WTC11 (cell line): ENCODE results near the gene VASH1. TPM values are rescaled to one million over a fixed set of nuclear protein-coding genes. Genes with fewer than 3 reads are reported as not detected.

Experiments
- ARID4B ChIP-seq: sonication (generic); formaldehyde crosslinking; IDR thresholded peaks from 2 replicates; pipeline ENCODE4 v1.8.0; 2023; ENCODE audit warnings: missing genetic modification reagents, mild to moderate bottlenecking, borderline replicate concordance
- ATF6 ChIP-seq: sonication (generic); formaldehyde crosslinking; IDR thresholded peaks from 2 replicates; pipeline ENCODE4 v1.8.1; 2023; ENCODE audit warnings: mild to moderate bottlenecking, missing genetic modification reagents
- CTCF ChIP-seq: fragments of 200-600 bp; IDR thresholded peaks from 2 replicates; pipeline ENCODE4 v1.8.0; 2022; ENCODE audit warnings: antibody characterized with exemption
- E2F4 ChIP-seq: sonication (generic); formaldehyde crosslinking; IDR thresholded peaks from 2 replicates; pipeline ENCODE4 v1.8.1; 2022; ENCODE audit warnings: low read depth, mild to moderate bottlenecking, moderate library complexity, missing genetic modification reagents, borderline replicate concordance
- E2F5 ChIP-seq: sonication (generic); formaldehyde crosslinking; IDR thresholded peaks from 2 replicates; pipeline ENCODE4 v1.8.1; 2022; ENCODE audit warnings: mild to moderate bottlenecking, moderate library complexity, missing genetic modification reagents
- EMX1 ChIP-seq: fragments of 250-450 bp; sonication (Bioruptor Pico); IDR thresholded peaks from 2 replicates; pipeline ENCODE4 v1.8.0; 2021; ENCODE audit warnings: mild to moderate bottlenecking
- FOXP1 ChIP-seq: sonication (generic); formaldehyde crosslinking; IDR thresholded peaks from 2 replicates; pipeline ENCODE4 v1.8.0; 2022; ENCODE audit warnings: missing genetic modification reagents, mild to moderate bottlenecking, moderate library complexity, borderline replicate concordance
- GABPB1 ChIP-seq: sonication (generic); formaldehyde crosslinking; IDR thresholded peaks from 2 replicates; pipeline ENCODE4 v1.8.1; 2023; ENCODE audit warnings: mild to moderate bottlenecking, missing genetic modification reagents
- GTF2I ChIP-seq: fragments of 250-450 bp; sonication (Bioruptor Pico); conservative IDR thresholded peaks from 2 replicates; pipeline ENCODE4 v1.4.0; 2021; ENCODE audit warnings: mild to moderate bottlenecking
- IRF2 ChIP-seq: sonication (generic); formaldehyde crosslinking; IDR thresholded peaks from 2 replicates; pipeline ENCODE4 v1.8.0; 2022; ENCODE audit warnings: low read depth, missing genetic modification reagents, borderline replicate concordance
- JUN ChIP-seq: sonication (generic); formaldehyde crosslinking; IDR thresholded peaks from 2 replicates; pipeline ENCODE4 v1.8.0; 2023; ENCODE audit warnings: mild to moderate bottlenecking, missing genetic modification reagents
- NR3C1 ChIP-seq: sonication (generic); formaldehyde crosslinking; conservative IDR thresholded peaks from 2 replicates; pipeline ENCODE4 v1.8.1; 2023; ENCODE audit warnings: low read depth, mild to moderate bottlenecking, missing genetic modification reagents
- SMAD4 ChIP-seq: sonication (generic); formaldehyde crosslinking; IDR thresholded peaks from 2 replicates; pipeline ENCODE4 v1.8.0; 2022; ENCODE audit warnings: mild to moderate bottlenecking, missing genetic modification reagents
- TEAD4 ChIP-seq: sonication (generic); formaldehyde crosslinking; IDR thresholded peaks from 2 replicates; pipeline ENCODE4 v1.8.0; 2022; ENCODE audit warnings: mild to moderate bottlenecking, missing genetic modification reagents
- TP53 ChIP-seq: sonication (generic); formaldehyde crosslinking; IDR thresholded peaks from 2 replicates; pipeline ENCODE4 v1.8.1; 2023; ENCODE audit warnings: mild to moderate bottlenecking, missing genetic modification reagents
- USF1 ChIP-seq: sonication (generic); formaldehyde crosslinking; IDR thresholded peaks from 2 replicates; pipeline ENCODE4 v1.8.0; 2022; ENCODE audit warnings: mild to moderate bottlenecking, missing genetic modification reagents
- ZBTB21 ChIP-seq: sonication (generic); formaldehyde crosslinking; IDR thresholded peaks from 2 replicates; pipeline ENCODE4 v1.8.1; 2023; ENCODE audit warnings: mild to moderate bottlenecking, missing genetic modification reagents, borderline replicate concordance
- ZNF121 ChIP-seq: sonication (generic); formaldehyde crosslinking; IDR thresholded peaks from 2 replicates; pipeline ENCODE4 v1.8.0; 2023; ENCODE audit warnings: missing genetic modification reagents
- ZNF138 ChIP-seq: sonication (generic); formaldehyde crosslinking; conservative IDR thresholded peaks from 2 replicates; pipeline ENCODE4 v1.8.1; 2022; ENCODE audit warnings: mild to moderate bottlenecking, moderate library complexity, missing genetic modification reagents
- ZNF219 ChIP-seq: sonication (generic); formaldehyde crosslinking; IDR thresholded peaks from 2 replicates; pipeline ENCODE4 v1.8.0; 2023; ENCODE audit warnings: missing genetic modification reagents, mild to moderate bottlenecking, borderline replicate concordance
- ZNF317 ChIP-seq: sonication (generic); formaldehyde crosslinking; IDR thresholded peaks from 2 replicates; pipeline ENCODE4 v1.8.1; 2023; ENCODE audit warnings: low read depth, mild to moderate bottlenecking, moderate library complexity, missing genetic modification reagents, borderline replicate concordance
- ZNF425 ChIP-seq: fragments of 250-450 bp; sonication (Bioruptor Pico); conservative IDR thresholded peaks from 2 replicates; pipeline ENCODE4 v1.9.0; 2021; ENCODE audit warnings: mild to moderate bottlenecking
- total RNA-seq: library from RNA; stranded (reverse); gene quantifications from 3 replicates; pipeline ENCODE4 v1.2.3, GENCODE V29; 2021

Gene VASH1
- total RNA-seq, 1 experiment from 2014 or later = 7.2 TPM

- no peak for TF ChIP-seq CTCF
- peak; percentile 89; the same call in 1 of the 2 replicates for TF ChIP-seq ZBTB21 (CRISPR knock-in tag)
- TF ChIP-seq EMX1 = no peak
- TF ChIP-seq GABPB1 (CRISPR knock-in tag) = peak; percentile 64; the same call in 1 of the 2 replicates
- TF ChIP-seq ZNF219 (CRISPR knock-in tag) = 0 out of 2 replicates have a peak, but pooled peaks have one; percentile 39
- no peak for TF ChIP-seq ZNF425 (CRISPR knock-in tag)
- TF ChIP-seq ARID4B (CRISPR knock-in tag) = peak; percentile 66; the same call in 1 of the 2 replicates
- peak; percentile 71; the same call in 1 of the 2 replicates for TF ChIP-seq JUN (CRISPR knock-in tag)
- TF ChIP-seq ZNF138 = 0 out of 2 replicates have a peak, but pooled peaks have one; percentile 37
- TF ChIP-seq E2F5 = peak; percentile 80; the same call in 1 of the 2 replicates
- TF ChIP-seq TEAD4 (CRISPR knock-in tag) = no peak
- no peak for TF ChIP-seq E2F4 (CRISPR knock-in tag)
- no peak for TF ChIP-seq IRF2 (CRISPR knock-in tag)
- TF ChIP-seq TP53 (CRISPR knock-in tag) = peak; percentile 80; the same call in 1 of the 2 replicates
- TF ChIP-seq NR3C1 = peak; percentile 67; the same call in 1 of the 2 replicates
- TF ChIP-seq SMAD4 = no peak
- no peak for TF ChIP-seq GTF2I
- no peak for TF ChIP-seq ATF6 (CRISPR knock-in tag)
- no peak for TF ChIP-seq ZNF121 (CRISPR knock-in tag)
- TF ChIP-seq ZNF317 = peak; percentile 42; the same call in 1 of the 2 replicates
- peak; percentile 81 for TF ChIP-seq FOXP1
- TF ChIP-seq USF1 (CRISPR knock-in tag) = peak; percentile 98
Observed at GRCh38 chr14:76812422-76813383, 51.4 kb downstream of the VASH1 start, which contains the start of gene ANGEL1 (continued).
